Memory B cell (primary cell): ENCODE results near the gene FNDC11.

ENCODE experiments used
- ATAC-seq: fragments of 150-1000 bp; cut with Tn5 transposase; 2 replicates; pipeline ENCODE4 v1.10.0; 2021; ENCODE audit warnings: low read depth, mild to moderate bottlenecking, moderate library complexity
- DNase-seq, 2 donors: peaks; one replicate each; pipeline ENCODE4 v3.0.0; 2022; ENCODE audit warnings: low spot score in 2 of 2
- H3K27ac Mint-ChIP-seq: one replicate; pipeline ENCODE4 v1.8.0; 2022; ENCODE audit warnings: mild to moderate bottlenecking, moderate library complexity, mixed read lengths
- H3K27me3 Mint-ChIP-seq: one replicate; pipeline ENCODE4 v1.8.0; 2022; ENCODE audit warnings: mixed read lengths
- H3K36me3 Mint-ChIP-seq: one replicate; pipeline ENCODE4 v1.8.0; 2022; ENCODE audit warnings: mild to moderate bottlenecking, mixed read lengths
- H3K4me1 Mint-ChIP-seq: one replicate; pipeline ENCODE4 v1.8.0; 2022; ENCODE audit warnings: mixed read lengths
- H3K4me3 Mint-ChIP-seq: one replicate; pipeline ENCODE4 v1.8.0; 2022; ENCODE audit warnings: mild to moderate bottlenecking, moderate library complexity, mixed read lengths
- H3K9me3 Mint-ChIP-seq: one replicate; pipeline ENCODE4 v1.8.0; 2022; ENCODE audit warnings: mixed read lengths

Gene FNDC11

GRCh38 chr20:63589261-63590217 lies 35.6 kb downstream of the FNDC11 start:
- no peak for ATAC-seq
- DNase-seq, result no peak
- Mint-ChIP-seq H3K4me3 (no peak overlapping the region), H3K27ac (no peak overlapping the region), H3K4me1 (no peaks in the 10 kb centered on the region), H3K36me3 (peaks cover 20% of the 10 kb centered on the region), H3K27me3 (no peaks in the 10 kb centered on the region), H3K9me3 (no peaks in the 10 kb centered on the region)

GRCh38 chr20:63590218-63591146 lies 36.5 kb downstream of the FNDC11 start:
- no peak for ATAC-seq
- Mint-ChIP-seq H3K9me3 (no peaks in the 10 kb centered on the region), H3K27ac (no peak overlapping the region), H3K36me3 (peaks cover 23% of the 10 kb centered on the region), H3K4me3 (no peak overlapping the region), H3K27me3 (no peaks in the 10 kb centered on the region), H3K4me1 (no peaks in the 10 kb centered on the region)
- DNase-seq, result no peak

- Mint-ChIP-seq H3K4me1 (no peaks in the 10 kb centered on the region), H3K4me3 (no peak overlapping the region), H3K27ac (no peak overlapping the region), H3K36me3 (peaks cover 23% of the 10 kb centered on the region), H3K27me3 (no peaks in the 10 kb centered on the region), H3K9me3 (no peaks in the 10 kb centered on the region)
- no peak for ATAC-seq
- DNase-seq, result no peak
Observed at GRCh38 chr20:63591147-63591533, 37.2 kb downstream of the FNDC11 start.

- Mint-ChIP-seq H3K36me3 (peaks cover 23% of the 10 kb centered on the region), H3K4me3 (no peak overlapping the region), H3K4me1 (no peaks in the 10 kb centered on the region), H3K9me3 (no peaks in the 10 kb centered on the region), H3K27me3 (no peaks in the 10 kb centered on the region), H3K27ac (no peak overlapping the region)
- DNase-seq (no peak), ATAC-seq (no peak)
Observed at GRCh38 chr20:63591786-63592355, 37.9 kb downstream of the FNDC11 start.

- Mint-ChIP-seq H3K27me3 (no peaks in the 10 kb centered on the region), H3K4me3 (no peak overlapping the region), H3K9me3 (no peaks in the 10 kb centered on the region), H3K36me3 (peaks cover 23% of the 10 kb centered on the region), H3K4me1 (no peaks in the 10 kb centered on the region), H3K27ac (no peak overlapping the region)
- ATAC-seq (no peak), DNase-seq (no peak)
Observed at GRCh38 chr20:63592661-63593060, 38.7 kb downstream of the FNDC11 start.

- DNase-seq (no peak), ATAC-seq (no peak)
- no peaks in the 10 kb centered on the region for H3K27me3 Mint-ChIP-seq
- no peaks in the 10 kb centered on the region for H3K4me1 Mint-ChIP-seq
- peaks cover 23% of the 10 kb centered on the region for H3K36me3 Mint-ChIP-seq
- no peak overlapping the region for H3K27ac Mint-ChIP-seq
- H3K4me3 Mint-ChIP-seq, result no peak overlapping the region
- no peaks in the 10 kb centered on the region for H3K9me3 Mint-ChIP-seq
Observed at GRCh38 chr20:63594043-63594561, 40.1 kb downstream of the FNDC11 start.

GRCh38 chr20:63595416-63596127 lies 41.6 kb downstream of the FNDC11 start:
- H3K4me1 Mint-ChIP-seq, result no peaks in the 10 kb centered on the region

GRCh38 chr20:63596423-63596822 lies 42.5 kb downstream of the FNDC11 start:
- peaks cover 16% of the 10 kb centered on the region for H3K36me3 Mint-ChIP-seq
- H3K4me3 Mint-ChIP-seq, result no peak overlapping the region
- H3K4me1 Mint-ChIP-seq, result no peaks in the 10 kb centered on the region
- no peak for ATAC-seq
- no peak for DNase-seq
- H3K27ac Mint-ChIP-seq, result no peak overlapping the region
- H3K27me3 Mint-ChIP-seq, result no peaks in the 10 kb centered on the region
- H3K9me3 Mint-ChIP-seq, result no peaks in the 10 kb centered on the region

More at GRCh38 chr20:63595416-63596127, 41.6 kb downstream of the FNDC11 start:
- H3K9me3 Mint-ChIP-seq, result no peaks in the 10 kb centered on the region
- no peak for ATAC-seq
- peaks cover 19% of the 10 kb centered on the region for H3K36me3 Mint-ChIP-seq
- H3K27me3 Mint-ChIP-seq, result no peaks in the 10 kb centered on the region
- no peak for DNase-seq
- no peak overlapping the region for H3K27ac Mint-ChIP-seq
- no peak overlapping the region for H3K4me3 Mint-ChIP-seq

- DNase-seq (no peak), ATAC-seq (no peak)
- Mint-ChIP-seq H3K4me1 (peaks cover 5% of the 10 kb centered on the region), H3K4me3 (no peak overlapping the region), H3K9me3 (no peaks in the 10 kb centered on the region), H3K36me3 (peaks cover 25% of the 10 kb centered on the region), H3K27ac (no peak overlapping the region), H3K27me3 (no peaks in the 10 kb centered on the region)
Observed at GRCh38 chr20:63597651-63598478, 43.9 kb downstream of the FNDC11 start.

- ATAC-seq (no peak), DNase-seq (no peak)
- peak overlapping the region; percentile 18 for H3K27ac Mint-ChIP-seq
- peaks cover 7% of the 10 kb centered on the region for H3K4me1 Mint-ChIP-seq
- no peak overlapping the region for H3K4me3 Mint-ChIP-seq
- H3K27me3 Mint-ChIP-seq, result no peaks in the 10 kb centered on the region
- no peaks in the 10 kb centered on the region for H3K9me3 Mint-ChIP-seq
- peaks cover 23% of the 10 kb centered on the region for H3K36me3 Mint-ChIP-seq
Observed at GRCh38 chr20:63598479-63599395, 44.8 kb downstream of the FNDC11 start.

- no peaks in the 10 kb centered on the region for H3K27me3 Mint-ChIP-seq
- H3K9me3 Mint-ChIP-seq, result no peaks in the 10 kb centered on the region
- peaks cover 7% of the 10 kb centered on the region for H3K4me1 Mint-ChIP-seq
- DNase-seq (no peak), ATAC-seq (no peak)
- no peak overlapping the region for H3K4me3 Mint-ChIP-seq
- peak overlapping the region; percentile 18 for H3K27ac Mint-ChIP-seq
- peaks cover 23% of the 10 kb centered on the region for H3K36me3 Mint-ChIP-seq
Observed at GRCh38 chr20:63599396-63600050, 45.6 kb downstream of the FNDC11 start.
